IPS DF 4.7 (cell line): ENCODE data around the gene MYL4.

Experiments used
- DNase-seq: peaks from one replicate; pipeline ENCODE4 v3.0.0-alpha.2; 2013; ENCODE audit warnings: low spot score; ENCODE audit errors: extremely low read depth

MYL4 gene

GRCh38 chr17:47270946-47271705, 62.0 kb downstream of the MYL4 start:
- no peak for DNase-seq

GRCh38 chr17:47272491-47272890, 63.3 kb downstream of the MYL4 start:
- no peak for DNase-seq

- no peak for DNase-seq
Observed at GRCh38 chr17:47273245-47273644, 64.1 kb downstream of the MYL4 start.
